AG04450 (cell line): ENCODE measurements around the gene SGK1. TPM values are rescaled to one million over a fixed set of nuclear protein-coding genes. Genes with fewer than 3 reads are reported as not detected.
"Not testable (repeated sequence)": the region's sequence is repeated elsewhere in the genome, so short reads cannot be mapped to it uniquely, and the experiment has no call there.

Experiments
- CTCF ChIA-PET: fragments of 300-600, 350-600 bp; formaldehyde crosslinking; extraction: SDS; loops from one replicate; lab custom pipeline; 2022; ENCODE audit warnings: antibody characterized with exemption, inconsistent platforms; lab: Charles Lee
- POLR2A ChIA-PET: fragments of 350-600 bp; formaldehyde crosslinking; extraction: SDS; loops from one replicate; lab custom pipeline; 2021; ENCODE audit warnings: antibody characterized with exemption, inconsistent platforms; lab: Yijun Ruan, JAX
- DNase-seq: peaks from one replicate; pipeline ENCODE4 v3.0.0-alpha.2; 2011; ENCODE audit warnings: low read depth, low spot score
- H3K27ac ChIP-seq: one replicate; pipeline ENCODE4 v1.5.1; 2012; ENCODE audit warnings: low read depth, low read length, control low read depth
- H3K27me3 ChIP-seq: one replicate; pipeline ENCODE4 v1.6.0; 2012; ENCODE audit warnings: low read length; ENCODE audit not compliant: control insufficient read depth, insufficient read depth
- H3K4me3 ChIP-seq: 2 replicates; pipeline ENCODE4 v1.5.1; 2011; ENCODE audit warnings: mild to moderate bottlenecking, low read depth, low read length, control low read depth
- H3K9me3 ChIP-seq: 2 replicates; pipeline ENCODE4 v1.5.1; 2012; ENCODE audit warnings: low read length; ENCODE audit not compliant: control insufficient read depth, insufficient read depth
- polyA plus RNA-seq: library from polyadenylated mRNA; depleted of rRNA; stranded (reverse); fragments of >200 nt; gene quantifications from 2 replicates; pipeline ENCODE4 v1.2.3, GENCODE V29; 2011
- TF ChIP-seq, protein P1 (sequence below): IDR thresholded peaks from 2 replicates; pipeline ENCODE4 v1.5.1; 2011; ENCODE audit warnings: low read depth, low read length, control low read depth, inconsistent platforms

Gene SGK1
- polyA plus RNA-seq, 1 experiment: 120 TPM

DNA sequence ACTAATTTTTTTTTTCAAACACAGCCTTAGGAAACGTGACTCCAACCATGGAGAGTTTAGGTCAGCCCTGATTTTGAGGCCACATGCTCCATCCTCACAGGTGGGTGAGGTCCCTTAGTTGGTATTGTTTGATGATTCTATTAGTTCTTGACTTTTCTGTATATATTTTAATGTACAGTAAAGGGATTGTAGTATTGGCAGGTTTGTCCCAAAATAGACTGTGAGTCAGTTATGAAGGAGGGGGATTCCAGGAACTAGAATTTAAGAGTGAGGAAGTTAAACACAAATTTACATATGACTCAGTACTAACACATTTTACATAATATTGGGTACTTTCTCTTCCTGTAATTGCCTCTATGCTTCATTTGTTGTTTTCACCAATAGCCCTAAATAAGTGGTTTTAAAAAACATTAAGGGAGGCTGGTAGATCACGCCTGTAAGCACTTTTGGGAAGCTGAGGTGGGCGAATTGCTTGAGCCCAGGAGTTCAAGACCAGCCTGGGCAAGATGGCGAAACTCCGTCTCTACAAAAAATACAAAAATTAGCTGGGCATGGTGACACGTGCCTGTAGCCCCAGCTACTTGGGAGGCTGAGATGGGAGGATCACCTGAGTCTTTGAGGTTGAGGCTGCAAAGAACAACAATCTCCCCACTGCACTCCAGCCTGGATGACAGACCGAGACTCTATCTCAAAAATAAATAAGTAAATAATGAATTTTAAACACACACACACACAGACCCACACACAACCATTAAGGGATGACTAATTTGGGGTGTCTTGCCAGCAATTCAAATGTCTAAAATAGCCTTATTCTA lies 81.8 kb downstream of the SGK1 start:
- H3K27ac ChIP-seq: peak overlapping the region; percentile 42
- H3K27me3 ChIP-seq: no peaks in the 10 kb centered on the region
- no peaks in the 10 kb centered on the region for H3K9me3 ChIP-seq
- TF ChIP-seq, protein P1, sequence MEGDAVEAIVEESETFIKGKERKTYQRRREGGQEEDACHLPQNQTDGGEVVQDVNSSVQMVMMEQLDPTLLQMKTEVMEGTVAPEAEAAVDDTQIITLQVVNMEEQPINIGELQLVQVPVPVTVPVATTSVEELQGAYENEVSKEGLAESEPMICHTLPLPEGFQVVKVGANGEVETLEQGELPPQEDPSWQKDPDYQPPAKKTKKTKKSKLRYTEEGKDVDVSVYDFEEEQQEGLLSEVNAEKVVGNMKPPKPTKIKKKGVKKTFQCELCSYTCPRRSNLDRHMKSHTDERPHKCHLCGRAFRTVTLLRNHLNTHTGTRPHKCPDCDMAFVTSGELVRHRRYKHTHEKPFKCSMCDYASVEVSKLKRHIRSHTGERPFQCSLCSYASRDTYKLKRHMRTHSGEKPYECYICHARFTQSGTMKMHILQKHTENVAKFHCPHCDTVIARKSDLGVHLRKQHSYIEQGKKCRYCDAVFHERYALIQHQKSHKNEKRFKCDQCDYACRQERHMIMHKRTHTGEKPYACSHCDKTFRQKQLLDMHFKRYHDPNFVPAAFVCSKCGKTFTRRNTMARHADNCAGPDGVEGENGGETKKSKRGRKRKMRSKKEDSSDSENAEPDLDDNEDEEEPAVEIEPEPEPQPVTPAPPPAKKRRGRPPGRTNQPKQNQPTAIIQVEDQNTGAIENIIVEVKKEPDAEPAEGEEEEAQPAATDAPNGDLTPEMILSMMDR: no peak
- peak; percentile 29 for DNase-seq
- ChIA-PET CTCF (interaction anchor here (1.3 kb wide), 1 partner anchor 58 kb away, joined by 3 read pairs; no protein-coding TSS in a partner anchor), POLR2A (no interaction called here)
- no peak overlapping the region for H3K4me3 ChIP-seq

DNA sequence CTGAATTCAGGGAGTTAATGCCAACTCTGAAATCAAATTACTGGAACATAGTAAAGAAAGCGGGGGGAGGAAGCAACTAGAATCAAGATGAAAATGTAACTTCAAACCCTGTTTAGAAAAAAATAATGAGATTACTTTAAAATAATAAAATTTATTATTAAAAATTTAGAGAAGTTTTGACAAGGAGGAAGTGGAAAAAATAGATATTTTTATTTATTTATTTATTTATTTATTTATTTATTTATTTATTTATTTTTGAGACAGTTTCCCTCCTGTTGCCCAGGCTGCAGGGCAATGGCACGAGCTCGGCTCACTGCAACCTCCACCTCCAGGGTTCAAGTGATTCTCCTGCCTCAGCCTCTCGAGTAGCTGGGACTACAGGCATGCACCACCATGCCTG lies 82.6 kb downstream of the SGK1 start:
- H3K9me3 ChIP-seq, H3K4me3 ChIP-seq, POLR2A ChIA-PET, DNase-seq, H3K27ac ChIP-seq, H3K27me3 ChIP-seq: not testable (repeated sequence)
- CTCF ChIA-PET: interaction anchor here (1.1 kb wide), 1 partner anchor 587 kb away, joined by 3 read pairs; no protein-coding TSS in a partner anchor

DNA sequence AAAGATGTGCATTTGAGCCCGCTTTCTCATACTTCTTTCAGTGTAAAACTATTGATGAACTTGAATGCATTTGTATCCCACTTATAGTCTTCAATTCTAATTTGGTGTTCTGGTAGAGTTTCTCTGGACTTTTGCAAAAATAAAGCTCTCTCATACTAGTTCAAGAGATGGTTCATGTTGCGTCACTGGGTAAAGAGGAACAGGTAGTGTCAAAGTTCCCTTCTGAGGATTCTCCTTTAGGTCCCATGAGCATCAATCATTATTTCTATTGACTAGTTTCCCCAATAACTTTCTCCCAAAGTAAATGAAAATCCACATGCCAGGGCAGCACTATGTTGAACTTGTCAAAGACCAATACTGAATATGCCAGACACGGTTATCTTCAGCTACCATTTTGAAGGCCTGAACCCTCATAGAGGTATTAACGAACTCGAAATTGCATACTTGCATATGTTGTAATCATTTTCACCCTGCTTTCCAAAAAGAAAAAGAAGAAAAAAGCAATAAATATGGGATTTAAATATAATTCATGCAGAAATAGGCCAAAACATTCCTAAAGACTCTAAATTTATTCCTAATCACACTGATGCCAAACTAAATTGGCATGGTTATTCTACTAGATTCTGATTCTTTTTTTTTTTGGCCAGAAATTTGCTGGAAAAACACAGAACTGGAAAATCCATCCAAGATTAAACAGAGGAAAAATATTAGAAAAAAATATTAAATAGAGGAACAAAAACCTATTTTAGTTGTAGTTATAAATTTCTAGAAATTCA lies 84.5 kb downstream of the SGK1 start:
- no peak for DNase-seq
- TF ChIP-seq, protein P1: no peak
- Histone ChIP-seq H3K4me3 (no peak overlapping the region), H3K27ac (no peak overlapping the region), H3K9me3 (no peaks in the 10 kb centered on the region), H3K27me3 (no peaks in the 10 kb centered on the region)
- ChIA-PET CTCF (interaction anchor here (1.1 kb wide), 1 partner anchor 407 kb away, joined by 3 read pairs; no protein-coding TSS in a partner anchor), POLR2A (no interaction called here)

DNA sequence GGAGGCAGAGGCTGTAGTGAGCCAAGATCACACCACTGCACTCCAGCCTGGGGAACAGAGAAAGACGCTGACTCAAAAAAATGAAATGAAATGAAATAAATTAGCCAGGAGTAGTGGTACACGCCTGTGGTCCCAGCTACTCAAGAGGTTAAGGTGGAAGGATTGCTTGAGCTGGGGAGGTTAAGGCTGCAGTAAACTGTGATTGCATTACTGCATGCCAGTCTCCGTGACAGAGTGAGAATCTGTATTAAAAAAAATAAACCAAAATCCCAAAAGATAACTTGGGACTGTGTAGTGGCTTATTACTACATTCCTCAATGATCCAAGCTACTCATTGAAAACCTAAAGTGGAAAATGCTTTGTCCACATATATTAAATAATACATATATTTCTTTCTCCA lies 87.0 kb downstream of the SGK1 start:
- Histone ChIP-seq H3K9me3 (no peaks in the 10 kb centered on the region), H3K4me3 (no peak overlapping the region), H3K27ac (no peak overlapping the region), H3K27me3 (no peaks in the 10 kb centered on the region)
- ChIA-PET POLR2A (no interaction called here), CTCF (no interaction called here)
- no peak for DNase-seq
- TF ChIP-seq, protein P1: no peak

DNA sequence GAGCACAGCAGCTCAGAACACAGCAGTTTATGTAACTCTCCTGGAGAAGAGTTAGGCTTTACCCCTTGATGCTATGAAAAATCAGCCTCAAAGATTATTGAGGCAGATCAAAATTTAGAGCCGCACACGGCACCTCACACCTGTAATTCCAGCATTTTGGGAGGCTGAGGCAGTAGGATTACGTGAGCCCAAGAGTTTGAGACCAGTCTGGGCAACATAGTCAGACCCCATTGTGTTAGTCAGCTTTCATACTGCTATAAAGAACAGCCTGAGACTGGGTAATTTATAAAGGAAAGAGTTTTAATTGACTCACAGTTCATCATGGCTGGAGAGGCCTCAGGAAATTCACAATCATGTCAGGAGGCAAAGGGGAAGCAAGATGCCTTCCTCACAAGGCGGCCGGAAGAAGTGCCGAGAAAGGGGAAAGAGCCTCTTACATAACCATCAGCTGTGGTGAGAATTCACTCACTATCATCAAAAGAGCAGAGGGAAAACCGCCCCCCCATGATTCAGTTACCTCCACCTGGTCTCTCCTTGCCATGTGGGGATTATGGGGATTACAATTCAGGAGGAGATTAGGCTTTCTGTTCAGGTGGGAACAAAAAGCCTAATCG lies 87.7 kb downstream of the SGK1 start:
- CTCF ChIA-PET: no interaction called here
- no peaks in the 10 kb centered on the region for H3K9me3 ChIP-seq
- H3K27ac ChIP-seq: no peak overlapping the region
- H3K27me3 ChIP-seq: no peaks in the 10 kb centered on the region
- POLR2A ChIA-PET: no interaction called here
- TF ChIP-seq, protein P1: no peak
- no peak for DNase-seq
- no peak overlapping the region for H3K4me3 ChIP-seq
